ENCODE results near the gene MBP. TPM values are rescaled to one million over a fixed set of nuclear protein-coding genes. Genes with fewer than 3 reads are reported as not detected.

MBP gene
- total RNA-seq, 4 donors from 2014 or later: 40.9 to 67.7 (median 51.8) TPM

GRCh38 chr18:77108001-77108692, 24.4 kb downstream of the MBP start:
- peak in 2 of 3 donors; percentile 57 to 78 for DNase-seq
- peaks cover 0 to 15% (median 0%) of the 10 kb centered on the region in 3 donors for H3K36me3 ChIP-seq
- H3K27ac ChIP-seq: peak overlapping the region; percentile 54 to 76 (median 68)
- TF ChIP-seq CTCF (IDR thresholded peaks at IDR 0.05): no peak
- TF ChIP-seq POLR2A (IDR thresholded peaks at IDR 0.05): no peak
- H3K4me3 ChIP-seq: no peak overlapping the region
- no peaks in the 10 kb centered on the region for H3K27me3 ChIP-seq
- peaks cover 0 to 50% (median 16%) of the 10 kb centered on the region in 4 donors for H3K4me1 ChIP-seq
- H3K9me3 ChIP-seq: no peaks in the 10 kb centered on the region

GRCh38 chr18:77107292-77107691, 25.3 kb downstream of the MBP start:
- no peak for DNase-seq
- Histone ChIP-seq H3K9me3 (no peaks in the 10 kb centered on the region), H3K4me1 (peaks cover 0 to 55% (median 18%) of the 10 kb centered on the region in 4 donors), H3K36me3 (peaks cover 0 to 15% (median 0%) of the 10 kb centered on the region in 3 donors), H3K27ac (peak overlapping the region; percentile 54 to 76 (median 68)), H3K4me3 (no peak overlapping the region), H3K27me3 (no peaks in the 10 kb centered on the region)
- TF ChIP-seq POLR2A (IDR thresholded peaks at IDR 0.05): no peak
- TF ChIP-seq CTCF (IDR thresholded peaks at IDR 0.05): no peak

GRCh38 chr18:77106331-77106730, 26.3 kb downstream of the MBP start:
- DNase-seq: peak in 2 of 3 donors; percentile 80 to 86
- TF ChIP-seq POLR2A (IDR thresholded peaks at IDR 0.05): no peak
- TF ChIP-seq CTCF (IDR thresholded peaks at IDR 0.05): no peak
- Histone ChIP-seq H3K36me3 (peaks cover 0 to 15% (median 0%) of the 10 kb centered on the region in 3 donors), H3K4me1 (peaks cover 0 to 63% (median 27%) of the 10 kb centered on the region in 4 donors), H3K9me3 (no peaks in the 10 kb centered on the region), H3K27ac (peak overlapping the region; percentile 44 to 65 (median 59)), H3K27me3 (no peaks in the 10 kb centered on the region), H3K4me3 (no peak overlapping the region)

- peaks cover 0 to 15% (median 0%) of the 10 kb centered on the region in 3 donors for H3K36me3 ChIP-seq
- DNase-seq: no peak
- H3K4me1 ChIP-seq: peaks cover 0 to 70% (median 34%) of the 10 kb centered on the region in 4 donors
- no peaks in the 10 kb centered on the region for H3K27me3 ChIP-seq
- H3K9me3 ChIP-seq: no peaks in the 10 kb centered on the region
- TF ChIP-seq CTCF (IDR thresholded peaks at IDR 0.05) (no peak), POLR2A (IDR thresholded peaks at IDR 0.05) (no peak)
- H3K27ac ChIP-seq: peak overlapping the region; percentile 24 to 65 (median 54)
- no peak overlapping the region for H3K4me3 ChIP-seq
These were observed 26.9 kb downstream of the MBP start for GRCh38 chr18:77105680-77106079.

- Histone ChIP-seq H3K27me3 (no peaks in the 10 kb centered on the region), H3K36me3 (peaks cover 0 to 17% (median 0%) of the 10 kb centered on the region in 3 donors), H3K27ac (peak overlapping the region; percentile 2 to 84 (median 39)), H3K9me3 (no peaks in the 10 kb centered on the region), H3K4me1 (peaks cover 0 to 72% (median 40%) of the 10 kb centered on the region in 4 donors), H3K4me3 (no peak overlapping the region)
- no peak for DNase-seq
- TF ChIP-seq POLR2A (IDR thresholded peaks at IDR 0.05) (no peak), CTCF (IDR thresholded peaks at IDR 0.05) (no peak)
These were observed 27.6 kb downstream of the MBP start for GRCh38 chr18:77105028-77105427.
